Retinal pigment epithelial cell (primary cell): ENCODE measurements around the gene ADAMTS12.

Experiments
- DNase-seq: peaks from one replicate; pipeline ENCODE4 v3.0.0-alpha.2; 2010; ENCODE audit warnings: low read depth
- H3K4me3 ChIP-seq: 2 replicates; pipeline ENCODE4 v1.5.1; 2011; ENCODE audit warnings: mild to moderate bottlenecking, low read length, control low read depth, moderate library complexity
- TF ChIP-seq, protein P1 (sequence below): conservative IDR thresholded peaks from 2 replicates; pipeline ENCODE4 v1.5.1; 2011; ENCODE audit warnings: low read depth, low read length, control low read depth, inconsistent platforms

The ADAMTS12 gene

DNA sequence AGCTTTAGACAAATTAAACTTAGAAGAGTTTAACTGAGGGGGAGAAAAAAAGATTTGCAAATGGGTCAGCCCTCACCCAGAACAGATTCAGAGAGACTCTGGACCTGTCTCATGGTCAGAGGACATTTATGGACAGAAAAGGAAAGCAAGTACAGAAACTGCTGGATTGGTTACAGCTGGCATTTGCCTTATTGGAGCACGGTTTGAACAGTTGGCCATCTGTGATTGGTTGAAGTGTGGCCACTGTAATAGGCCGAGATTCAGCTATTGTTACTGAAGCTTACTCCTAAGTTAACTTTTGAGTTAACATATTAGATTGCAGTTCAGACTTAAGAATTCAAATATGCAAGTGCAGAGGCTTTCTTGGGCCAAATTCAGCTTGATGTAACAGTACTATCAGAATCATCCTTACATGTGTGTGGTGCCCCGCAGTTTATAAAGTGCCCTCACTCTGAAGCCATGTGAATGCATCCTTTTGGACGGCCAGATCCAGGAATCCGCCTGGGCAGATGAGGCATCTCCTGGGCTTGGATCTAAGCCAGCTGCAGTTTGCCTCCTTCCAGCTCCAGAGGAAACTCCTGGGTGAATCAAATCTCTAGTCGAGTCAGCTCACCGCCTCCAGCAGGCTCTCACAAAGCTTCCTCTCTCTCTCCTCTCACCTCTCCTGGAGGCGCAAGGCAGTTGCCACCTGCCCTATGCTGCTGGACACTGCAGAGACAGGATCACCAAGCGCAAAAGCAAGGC is 165.2 kb downstream of the ADAMTS12 start:
- H3K4me3 ChIP-seq: no peak overlapping the region
- DNase-seq: no peak
- TF ChIP-seq, protein P1, sequence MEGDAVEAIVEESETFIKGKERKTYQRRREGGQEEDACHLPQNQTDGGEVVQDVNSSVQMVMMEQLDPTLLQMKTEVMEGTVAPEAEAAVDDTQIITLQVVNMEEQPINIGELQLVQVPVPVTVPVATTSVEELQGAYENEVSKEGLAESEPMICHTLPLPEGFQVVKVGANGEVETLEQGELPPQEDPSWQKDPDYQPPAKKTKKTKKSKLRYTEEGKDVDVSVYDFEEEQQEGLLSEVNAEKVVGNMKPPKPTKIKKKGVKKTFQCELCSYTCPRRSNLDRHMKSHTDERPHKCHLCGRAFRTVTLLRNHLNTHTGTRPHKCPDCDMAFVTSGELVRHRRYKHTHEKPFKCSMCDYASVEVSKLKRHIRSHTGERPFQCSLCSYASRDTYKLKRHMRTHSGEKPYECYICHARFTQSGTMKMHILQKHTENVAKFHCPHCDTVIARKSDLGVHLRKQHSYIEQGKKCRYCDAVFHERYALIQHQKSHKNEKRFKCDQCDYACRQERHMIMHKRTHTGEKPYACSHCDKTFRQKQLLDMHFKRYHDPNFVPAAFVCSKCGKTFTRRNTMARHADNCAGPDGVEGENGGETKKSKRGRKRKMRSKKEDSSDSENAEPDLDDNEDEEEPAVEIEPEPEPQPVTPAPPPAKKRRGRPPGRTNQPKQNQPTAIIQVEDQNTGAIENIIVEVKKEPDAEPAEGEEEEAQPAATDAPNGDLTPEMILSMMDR: no peak

GRCh38 chr5:33725806-33726205 is 166.0 kb downstream of the ADAMTS12 start:
- TF ChIP-seq, protein P1: no peak
- H3K4me3 ChIP-seq: no peak overlapping the region
- no peak for DNase-seq

DNA sequence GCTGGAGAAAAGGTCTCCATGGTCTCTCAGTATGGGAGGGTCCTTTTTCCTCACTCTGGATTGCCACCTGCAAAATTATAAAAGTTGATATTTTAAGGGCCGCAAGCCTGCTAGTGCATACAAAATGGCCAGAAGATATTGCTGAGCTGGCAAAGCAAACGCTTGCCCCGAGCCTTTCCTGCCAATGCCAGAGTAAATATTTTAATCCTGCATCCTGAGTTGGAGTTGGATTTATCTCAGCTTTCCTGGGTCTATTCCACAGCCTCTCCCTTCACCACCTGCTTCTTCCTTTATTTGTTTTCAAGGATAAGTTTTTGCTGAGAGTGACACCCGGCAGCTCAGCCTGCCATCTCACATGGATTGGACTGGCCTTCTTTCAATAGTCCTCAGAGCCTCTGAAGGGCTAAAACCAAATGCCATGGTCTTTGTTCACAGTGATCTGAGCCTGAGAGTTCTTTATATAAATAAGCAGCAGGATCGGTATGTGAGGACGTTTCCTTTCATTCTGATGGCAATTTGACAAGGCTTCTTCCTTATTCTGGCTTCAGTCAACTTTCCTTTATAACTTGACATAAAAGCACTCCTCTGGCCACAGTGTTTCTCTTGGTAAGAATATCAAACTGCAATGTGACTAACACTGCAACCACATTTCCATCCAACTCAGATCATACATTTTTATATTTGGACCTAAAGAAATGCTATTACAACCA is 170.1 kb downstream of the ADAMTS12 start:
- TF ChIP-seq, protein P1: no peak
- no peak for DNase-seq

DNA sequence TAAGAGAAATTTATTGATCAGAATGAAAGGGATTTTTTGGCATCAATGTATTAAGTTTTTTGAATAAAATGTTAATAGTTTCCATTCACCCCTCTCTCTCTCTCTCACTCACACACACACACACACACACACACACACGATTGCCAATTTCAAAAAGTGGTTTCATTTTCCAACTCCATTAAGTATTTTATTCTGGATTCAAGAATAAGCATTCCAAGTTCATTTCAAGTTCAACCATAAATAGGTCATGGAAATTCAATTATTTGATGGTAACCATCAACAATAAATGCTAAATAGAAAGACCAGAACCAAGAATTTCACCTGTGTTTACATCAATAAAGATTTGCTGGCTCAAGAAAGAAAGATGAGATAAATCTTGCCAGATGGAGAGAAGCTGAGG is 171.6 kb downstream of the ADAMTS12 start:
- no peak for DNase-seq
- H3K4me3 ChIP-seq: no peak overlapping the region
- TF ChIP-seq, protein P1: no peak

More for the DNA sequence above, 170.1 kb downstream of the ADAMTS12 start:
- no peak overlapping the region for H3K4me3 ChIP-seq

DNA sequence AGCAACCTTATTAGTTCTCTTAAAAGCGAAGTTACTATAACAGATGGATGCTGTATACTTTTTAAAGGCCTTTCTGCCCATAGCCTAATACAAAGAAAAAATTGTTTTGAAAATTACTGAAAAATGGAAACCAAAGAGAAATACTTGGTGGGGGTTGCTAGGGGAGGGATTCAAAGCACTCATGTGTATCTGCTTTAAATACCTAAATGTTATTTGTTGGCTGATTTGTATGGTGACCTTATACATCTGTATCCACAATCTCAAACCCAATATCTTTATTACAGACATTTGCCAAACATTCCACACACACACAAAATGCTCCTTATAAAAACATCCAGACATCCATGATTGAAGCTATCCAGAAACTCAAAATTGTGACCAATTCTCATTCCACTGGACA is 172.0 kb downstream of the ADAMTS12 start:
- DNase-seq: no peak
- TF ChIP-seq, protein P1: no peak
- no peak overlapping the region for H3K4me3 ChIP-seq

- no peak overlapping the region for H3K4me3 ChIP-seq
- TF ChIP-seq, protein P1: no peak
- no peak for DNase-seq
Observed at GRCh38 chr5:33715661-33716060, 176.1 kb downstream of the ADAMTS12 start.
